ENCODE data around the gene CASR. TPM values are rescaled to one million over a fixed set of nuclear protein-coding genes. Genes with fewer than 3 reads are reported as not detected.
A peak's percentile ranks its signal among the peaks of the same experiment; 100 is the strongest.

The CASR gene
- total RNA-seq, 1 experiment from 2014 or later = 0.02 TPM

DNA sequence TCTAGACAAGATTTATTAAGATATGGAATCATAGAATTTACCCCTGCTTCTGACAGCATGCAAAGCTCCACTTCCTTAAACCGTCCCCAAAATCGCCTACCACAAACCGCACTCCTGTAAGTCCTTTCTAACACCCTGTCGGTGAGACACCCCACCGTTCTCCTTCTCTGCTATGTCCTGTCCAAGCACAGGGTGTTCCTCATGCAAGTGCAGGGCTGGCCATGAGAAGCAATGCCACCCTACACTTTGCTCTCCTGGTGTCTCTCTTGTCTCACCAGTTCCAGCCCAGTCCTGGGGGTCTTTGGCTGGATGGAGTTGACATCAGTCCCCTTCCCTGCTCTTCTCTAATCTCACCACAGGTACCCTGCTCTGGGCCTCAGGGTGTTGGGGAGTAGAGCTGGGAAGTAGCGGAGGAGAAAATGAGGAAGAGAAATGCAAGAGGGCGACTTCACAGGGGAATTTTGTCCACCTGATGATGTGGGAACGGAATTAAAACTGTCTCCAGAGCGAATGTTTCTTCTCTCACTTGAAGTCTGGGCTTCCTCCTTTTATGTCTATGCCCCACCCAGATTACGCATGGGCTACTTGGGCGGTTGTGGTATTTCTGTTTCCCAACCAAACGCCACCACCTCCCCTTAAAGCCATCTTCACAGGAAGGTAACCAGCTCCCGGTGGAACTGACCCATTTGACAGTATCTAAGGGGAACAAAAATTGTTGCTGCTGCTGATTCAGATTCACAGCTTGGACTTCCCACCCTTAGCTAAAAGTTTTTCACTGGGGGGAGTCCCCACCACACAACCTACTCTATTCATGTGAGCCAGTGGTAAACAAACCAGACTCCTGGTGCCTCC is 49.9 kb downstream of the CASR start:
- no peaks in the 10 kb centered on the region; the same call in 1 of the 2 replicates for H3K4me1 ChIP-seq (ENCODE audit: insufficient read depth, low read length)
- H4K20me1 ChIP-seq (ENCODE audit: control insufficient read depth, insufficient read depth, insufficient read length) = no peaks in the 10 kb centered on the region
- H3K36me3 Mint-ChIP-seq (ENCODE audit: insufficient read depth in 1 of 3, low read depth in 3 of 3) = no peaks in the 10 kb centered on the region
- no peak overlapping the region for H2BK20ac ChIP-seq (ENCODE audit: low read depth, low read length, poor library complexity, severe bottlenecking)
- no peaks in the 10 kb centered on the region for H3K9me3 Mint-ChIP-seq
- no CpG with 5 or more reads among the region's 13 CpGs for WGBS (ENCODE audit: extremely low coverage, insufficient read length, low lambda C conversion rate)
- H4K91ac ChIP-seq (ENCODE audit: insufficient read length, low read depth, low read length) = no peak overlapping the region
- H3K27ac ChIP-seq (ENCODE audit: insufficient read length, low read depth, low read length) = no peak overlapping the region
- H4K8ac ChIP-seq (replicated peaks; ENCODE audit: insufficient read length, low read depth, low read length) = no peak overlapping the region
- no peak overlapping the region for H3K4me3 Mint-ChIP-seq
- H3K9me3 ChIP-seq (ENCODE audit: control insufficient read depth, low read depth, low read length) = no peaks in the 10 kb centered on the region
- no peaks in the 10 kb centered on the region for H3K27me3 ChIP-seq (ENCODE audit: insufficient read depth, low read length)
- no peak overlapping the region for H2AFZ ChIP-seq (ENCODE audit: low read length)
- H2BK120ac ChIP-seq (ENCODE audit: low read depth, low read length, poor library complexity, severe bottlenecking) = no peak overlapping the region
- H4K5ac ChIP-seq (ENCODE audit: insufficient read length, low read depth, low read length) = no peak overlapping the region
- H3K56ac ChIP-seq (ENCODE audit: insufficient read length, low read depth, low read length) = no peak overlapping the region
- H3K18ac ChIP-seq (ENCODE audit: insufficient read length, low read depth, low read length) = no peak overlapping the region
- no peaks in the 10 kb centered on the region for H3K23me2 ChIP-seq (ENCODE audit: insufficient read length, low read depth, low read length, poor library complexity, severe bottlenecking)
- no peaks in the 10 kb centered on the region for H3K79me1 ChIP-seq (ENCODE audit: insufficient read depth, low read depth, low read length, poor library complexity, severe bottlenecking)
- no peak overlapping the region for H3K23ac ChIP-seq (ENCODE audit: insufficient read length, low read depth, low read length)
- H3K4me2 ChIP-seq (ENCODE audit: insufficient read depth, insufficient read length, low read length) = no peak overlapping the region
- H2AK5ac ChIP-seq (ENCODE audit: insufficient read length, low read length) = no peak overlapping the region
- peaks cover 3% of the 10 kb centered on the region; the same call in 1 of the 2 replicates for H3K27me3 Mint-ChIP-seq (ENCODE audit: low read depth)
- no peak overlapping the region for H2BK15ac ChIP-seq (ENCODE audit: low read depth, low read length)
- DNase-seq = no peak
- H3K4me1 Mint-ChIP-seq = peaks cover 0 to 5% of the 10 kb centered on the region in 2 experiments; a peak in 2 of 4 replicates
- H3K79me2 ChIP-seq (ENCODE audit: insufficient read depth, low read length) = no peaks in the 10 kb centered on the region
- H2BK5ac ChIP-seq (ENCODE audit: insufficient read length, low read length) = no peak overlapping the region
- 0 out of 7 replicates have a peak overlapping the region, but pooled peaks of 1 of the 3 experiments have one; percentile 8 for H3K27ac Mint-ChIP-seq
- H2BK12ac ChIP-seq (ENCODE audit: insufficient read length, low read depth, low read length) = no peak overlapping the region
- H3K4ac ChIP-seq (ENCODE audit: low read depth, low read length) = no peak overlapping the region
- no peak overlapping the region for H3K14ac ChIP-seq (ENCODE audit: insufficient read depth, low read length)
- H3K9ac ChIP-seq (ENCODE audit: extremely low read depth, insufficient read length, low read length) = no peak overlapping the region
- TF ChIP-seq, protein P1, sequence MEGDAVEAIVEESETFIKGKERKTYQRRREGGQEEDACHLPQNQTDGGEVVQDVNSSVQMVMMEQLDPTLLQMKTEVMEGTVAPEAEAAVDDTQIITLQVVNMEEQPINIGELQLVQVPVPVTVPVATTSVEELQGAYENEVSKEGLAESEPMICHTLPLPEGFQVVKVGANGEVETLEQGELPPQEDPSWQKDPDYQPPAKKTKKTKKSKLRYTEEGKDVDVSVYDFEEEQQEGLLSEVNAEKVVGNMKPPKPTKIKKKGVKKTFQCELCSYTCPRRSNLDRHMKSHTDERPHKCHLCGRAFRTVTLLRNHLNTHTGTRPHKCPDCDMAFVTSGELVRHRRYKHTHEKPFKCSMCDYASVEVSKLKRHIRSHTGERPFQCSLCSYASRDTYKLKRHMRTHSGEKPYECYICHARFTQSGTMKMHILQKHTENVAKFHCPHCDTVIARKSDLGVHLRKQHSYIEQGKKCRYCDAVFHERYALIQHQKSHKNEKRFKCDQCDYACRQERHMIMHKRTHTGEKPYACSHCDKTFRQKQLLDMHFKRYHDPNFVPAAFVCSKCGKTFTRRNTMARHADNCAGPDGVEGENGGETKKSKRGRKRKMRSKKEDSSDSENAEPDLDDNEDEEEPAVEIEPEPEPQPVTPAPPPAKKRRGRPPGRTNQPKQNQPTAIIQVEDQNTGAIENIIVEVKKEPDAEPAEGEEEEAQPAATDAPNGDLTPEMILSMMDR (conservative IDR thresholded peaks at IDR 0.05) = no peak
- no peak overlapping the region for H3T11ph ChIP-seq (ENCODE audit: low read length)
